Ovary (tissue), 3 donors: ENCODE measurements around the gene CPSF3.

Experiments
- EP300 ChIP-seq: sonication (generic); formaldehyde crosslinking; IDR thresholded peaks from one replicate; pipeline ENCODE4 v1.6.1; 2017; ENCODE audit warnings: antibody characterized with exemption
- POLR2A ChIP-seq: fragments of 450-650 bp; IDR thresholded peaks from one replicate; pipeline ENCODE4 v1.6.1; 2017; ENCODE audit warnings: antibody characterized with exemption, mild to moderate bottlenecking, moderate library complexity
- TF ChIP-seq, protein P1 (sequence below), 3 donors: fragments of 450-650 bp in 2 of 3; fragments of 200-600 bp in 1 of 3; IDR thresholded peaks; one replicate each; pipeline versions ENCODE4 v1.5.1 to v1.8.0; 2016 to 2022; ENCODE audit warnings: antibody characterized with exemption in 3 of 3, mild to moderate bottlenecking in 1 of 3
- donor health status: DM: no; HTN: no; CAD: no.

DNA sequence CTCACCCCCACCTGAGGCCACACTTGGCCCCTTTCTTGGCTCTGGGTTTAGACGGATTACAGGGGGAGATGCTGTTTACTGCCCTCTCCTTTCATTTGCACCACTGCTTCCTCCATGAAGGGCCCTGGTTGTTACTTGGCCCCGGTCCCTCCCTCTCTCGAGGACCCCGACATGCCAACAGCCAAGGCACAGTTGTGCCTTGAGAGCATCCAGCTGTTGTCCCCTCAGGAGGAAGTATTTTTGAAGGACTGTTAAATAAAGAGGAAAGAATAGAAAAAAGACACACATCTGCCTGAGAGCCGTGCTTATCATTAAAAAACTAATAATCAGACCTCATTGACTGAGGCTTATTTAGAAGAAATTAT, 44.1 kb upstream of the CPSF3 start:
- no peak for TF ChIP-seq POLR2A
- TF ChIP-seq, protein P1, sequence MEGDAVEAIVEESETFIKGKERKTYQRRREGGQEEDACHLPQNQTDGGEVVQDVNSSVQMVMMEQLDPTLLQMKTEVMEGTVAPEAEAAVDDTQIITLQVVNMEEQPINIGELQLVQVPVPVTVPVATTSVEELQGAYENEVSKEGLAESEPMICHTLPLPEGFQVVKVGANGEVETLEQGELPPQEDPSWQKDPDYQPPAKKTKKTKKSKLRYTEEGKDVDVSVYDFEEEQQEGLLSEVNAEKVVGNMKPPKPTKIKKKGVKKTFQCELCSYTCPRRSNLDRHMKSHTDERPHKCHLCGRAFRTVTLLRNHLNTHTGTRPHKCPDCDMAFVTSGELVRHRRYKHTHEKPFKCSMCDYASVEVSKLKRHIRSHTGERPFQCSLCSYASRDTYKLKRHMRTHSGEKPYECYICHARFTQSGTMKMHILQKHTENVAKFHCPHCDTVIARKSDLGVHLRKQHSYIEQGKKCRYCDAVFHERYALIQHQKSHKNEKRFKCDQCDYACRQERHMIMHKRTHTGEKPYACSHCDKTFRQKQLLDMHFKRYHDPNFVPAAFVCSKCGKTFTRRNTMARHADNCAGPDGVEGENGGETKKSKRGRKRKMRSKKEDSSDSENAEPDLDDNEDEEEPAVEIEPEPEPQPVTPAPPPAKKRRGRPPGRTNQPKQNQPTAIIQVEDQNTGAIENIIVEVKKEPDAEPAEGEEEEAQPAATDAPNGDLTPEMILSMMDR (IDR thresholded peaks at IDR 0.05): no peak
- no peak for TF ChIP-seq EP300
